GM12878 (cell line): ENCODE results near the gene SFTPB. TPM values are rescaled to one million over a fixed set of nuclear protein-coding genes. Genes with fewer than 3 reads are reported as not detected.

Source experiments
- ATAC-seq: fragments of 200-7000 bp; cut with Tn5 transposase; 3 replicates; pipeline ENCODE4 v1.9.1; 2020; ENCODE audit warnings: mild to moderate bottlenecking, moderate library complexity
- BruUV-seq: library from RNA; stranded (reverse); fragments of 400-500 nt; replicated peaks from 2 replicates; lab custom pipeline; 2021; lab: Mats Ljungman, UMichigan
- CTCF ChIA-PET: fragments of 300-600 bp; sonication (Branson Sonifier 250); formaldehyde crosslinking; extraction: SDS; loops from one replicate; lab custom pipeline; 2021; ENCODE audit warnings: inconsistent platforms; lab: Yijun Ruan, JAX
- POLR2A ChIA-PET: fragments of 350-600 bp; formaldehyde crosslinking; extraction: SDS; loops from one replicate; lab custom pipeline; 2021; ENCODE audit warnings: inconsistent platforms; lab: Charles Lee
- RAD21 ChIA-PET: fragments of 300-600 bp; sonication (Branson Sonifier 250); formaldehyde crosslinking; loops from one replicate; lab custom pipeline; 2023; ENCODE audit warnings: antibody characterized with exemption; ENCODE audit not compliant: unreplicated experiment; lab: Charles Lee
- SMC1A ChIA-PET: fragments of 300-600 bp; sonication (Branson Sonifier 250); formaldehyde crosslinking; loops from one replicate; lab custom pipeline; 2023; ENCODE audit not compliant: unreplicated experiment, uncharacterized antibody; lab: Charles Lee
- DNase-seq: peaks from one replicate; pipeline ENCODE4 v3.0.0-alpha.2; 2011; ENCODE audit warnings: low read depth, low spot score
- FAIRE-seq: peaks from 3 replicates; lab custom pipeline; 2011; peaks lifted over from hg19 to GRCh38; lab: Jason Lieb, UNC
- H2AFZ ChIP-seq: 2 replicates; pipeline ENCODE4 v1.6.0; 2011; ENCODE audit warnings: low read depth, low read length, control low read depth; ENCODE audit not compliant: control insufficient read depth
- H3K27ac ChIP-seq: 2 replicates; pipeline ENCODE4 v1.5.1; 2011; ENCODE audit warnings: control low read depth; ENCODE audit not compliant: control insufficient read depth, insufficient read depth
- H3K27me3 ChIP-seq, 2 experiments: replicated peaks in 1 of 2; 2 replicates each; pipeline versions ENCODE4 v1.6.0 to v1.6.1; 2011; ENCODE audit warnings: low read length in 1 of 2; ENCODE audit not compliant: control insufficient read depth in 2 of 2, insufficient read depth in 2 of 2
- H3K36me3 ChIP-seq, 2 experiments: 2 replicates each; pipeline ENCODE4 v1.5.1; 2011; ENCODE audit warnings: low read length in 1 of 2; ENCODE audit not compliant: control insufficient read depth in 2 of 2, insufficient read depth in 2 of 2
- H3K4me1 ChIP-seq: 2 replicates; pipeline ENCODE4 v1.6.1; 2011; ENCODE audit warnings: mild to moderate bottlenecking, low read length, moderate library complexity, mixed read lengths; ENCODE audit not compliant: control insufficient read depth, insufficient read depth
- H3K4me2 ChIP-seq: 2 replicates; pipeline ENCODE4 v1.6.0; 2011; ENCODE audit warnings: control low read depth; ENCODE audit not compliant: control insufficient read depth, insufficient read depth
- H3K4me3 ChIP-seq: fragments of 200-600 bp; sonication (generic); 2 replicates; pipeline ENCODE4 v1.5.1; 2016
- H3K79me2 ChIP-seq: 2 replicates; pipeline ENCODE4 v1.6.0; 2011; ENCODE audit warnings: low read length; ENCODE audit not compliant: control insufficient read depth, insufficient read depth
- H3K9ac ChIP-seq: 2 replicates; pipeline ENCODE4 v1.8.0; 2011; ENCODE audit warnings: low read length, control low read depth, mixed read lengths; ENCODE audit not compliant: control insufficient read depth, insufficient read depth
- H3K9me3 ChIP-seq: replicated peaks from 3 replicates; pipeline ENCODE4 v1.5.1; 2011; ENCODE audit warnings: mild to moderate bottlenecking, low read length; ENCODE audit not compliant: control insufficient read depth, insufficient read depth
- H4K20me1 ChIP-seq: 2 replicates; pipeline ENCODE4 v1.6.0; 2011; ENCODE audit not compliant: control insufficient read depth, insufficient read depth
- BACH1 ChIP-seq: fragments of 450-650 bp; IDR thresholded peaks from 2 replicates; pipeline ENCODE4 v1.6.1; 2017; ENCODE audit warnings: mild to moderate bottlenecking, borderline replicate concordance
- CBFB ChIP-seq: IDR thresholded peaks from 2 replicates; pipeline ENCODE4 v1.6.1; 2016; ENCODE audit warnings: antibody characterized with exemption, low read depth
- CBX5 ChIP-seq: sonication (generic); IDR thresholded peaks from 2 replicates; pipeline ENCODE4 v1.6.1; 2016; ENCODE audit warnings: low read depth, moderate library complexity, mild to moderate bottlenecking, inconsistent platforms
- CHD4 ChIP-seq: fragments of 200-600 bp; sonication (generic); IDR thresholded peaks from 2 replicates; pipeline ENCODE4 v1.6.1; 2016; ENCODE audit warnings: mild to moderate bottlenecking
- NFIC ChIP-seq: IDR thresholded peaks from 2 replicates; pipeline ENCODE4 v1.6.1; 2012; ENCODE audit warnings: low read depth, mild to moderate bottlenecking, inconsistent platforms, low read length, moderate library complexity
- POLR2AphosphoS5 ChIP-seq: IDR thresholded peaks from 2 replicates; pipeline ENCODE4 v1.6.1; 2011; ENCODE audit warnings: mild to moderate bottlenecking, low read length, inconsistent platforms
- RAD51 ChIP-seq: fragments of 450-650 bp; IDR thresholded peaks from 2 replicates; pipeline ENCODE4 v1.6.1; 2016; ENCODE audit warnings: moderate library complexity, mild to moderate bottlenecking, inconsistent platforms
- RBBP5 ChIP-seq: fragments of 200-600 bp; sonication (generic); conservative IDR thresholded peaks from 2 replicates; pipeline ENCODE4 v1.6.1; 2016
- ZBTB33 ChIP-seq: fragments of 450-650 bp; IDR thresholded peaks from 2 replicates; pipeline ENCODE4 v1.6.1; 2017; ENCODE audit warnings: mild to moderate bottlenecking
- WGBS: methylation state at CpG from one replicate; pipeline ENCODE4 v1.1.6; 2016; ENCODE audit warnings: low lambda C conversion rate; ENCODE audit not compliant: insufficient replicate concordance, insufficient coverage; ENCODE audit errors: missing lambda C conversion rate; 5-methylcytosine and 5-hydroxymethylcytosine counted together
- in situ Hi-C: fragments of 300-500 bp; cut with MboI; formaldehyde crosslinking; loops from 9 replicates; pipeline ENCODE4 v1.14.3; 2018; ENCODE audit warnings: mixed read lengths
- intact Hi-C: fragments of 100-400 bp; cut with micrococcal nuclease; formaldehyde crosslinking; loops from one replicate; pipeline ENCODE4 v1.14.2; 2022; ENCODE audit not compliant: unreplicated experiment
- polyA plus RNA-seq, 11 experiments: library from polyadenylated mRNA; depleted of rRNA in 4 of 11; unstranded in 6 of 11; stranded (reverse) in 5 of 11; fragments of >200 nt; fragmentation: Nextera tagmentation in 4 of 11; fragmentation: Illumina TruSeq in 1 of 11; extraction: Ambion mirVana in 4 of 11; extraction: Trizol in 1 of 11; gene quantifications; 1 replicate in 1 of 11; 2 replicates in 10 of 11; pipeline versions ENCODE4 v1.2.1 to v1.2.3, GENCODE V29; 2011 to 2016; ENCODE audit warnings: inconsistent platforms in 2 of 11, missing spikeins in 2 of 11, low read depth in 1 of 11
- total RNA-seq, 4 experiments: library from RNA; depleted of rRNA in 3 of 4; stranded (reverse); fragments of >200 nt in 3 of 4; fragmentation: Illumina TruSeq in 1 of 4; extraction: Trizol in 1 of 4; gene quantifications; 2 replicates each; pipeline versions ENCODE4 v1.2.1 to v1.2.3, GENCODE V29; 2013 to 2021
- TF ChIP-seq, protein P1 (sequence below): IDR thresholded peaks from 2 replicates; pipeline ENCODE4 v1.6.1; 2012; ENCODE audit warnings: low read length, inconsistent platforms

SFTPB gene
- total and polyA plus RNA-seq, 10 of the 15 experiments (the other 5 are each of a cell fraction or from before 2014, with no cell fraction given), result 0.02 to 5.3 TPM; not detected in 8

GRCh38 chr2:85653996-85654395 lies 14.0 kb downstream of the SFTPB start:
- in situ Hi-C loops, result no loop called here
- no peak overlapping the region for H3K4me3 ChIP-seq
- no peak overlapping the region for H3K4me2 ChIP-seq
- RAD21 ChIA-PET, result no interaction called here
- no peaks in the 10 kb centered on the region for H3K9me3 ChIP-seq
- intact Hi-C loops, result no loop called here
- SMC1A ChIA-PET, result no interaction called here
- no TSS peak for BruUV-seq
- 67% methylated on average over 3 of the region's 3 CpGs for WGBS
- CTCF ChIA-PET, result interaction anchor here (1.5 kb wide), 1 partner anchor 16 kb away, joined by 5 read pairs; no protein-coding TSS in a partner anchor
- FAIRE-seq (no peak), DNase-seq (no peak), ATAC-seq (no peak)
- H3K79me2 ChIP-seq, result no peaks in the 10 kb centered on the region
- H2AFZ ChIP-seq, result no peak overlapping the region
- POLR2A ChIA-PET, result no interaction called here
- no peaks in the 10 kb centered on the region for H3K4me1 ChIP-seq
- H3K27me3 ChIP-seq, result no peaks in the 10 kb centered on the region
- H3K9ac ChIP-seq, result no peak overlapping the region
- TF ChIP-seq, protein P1, sequence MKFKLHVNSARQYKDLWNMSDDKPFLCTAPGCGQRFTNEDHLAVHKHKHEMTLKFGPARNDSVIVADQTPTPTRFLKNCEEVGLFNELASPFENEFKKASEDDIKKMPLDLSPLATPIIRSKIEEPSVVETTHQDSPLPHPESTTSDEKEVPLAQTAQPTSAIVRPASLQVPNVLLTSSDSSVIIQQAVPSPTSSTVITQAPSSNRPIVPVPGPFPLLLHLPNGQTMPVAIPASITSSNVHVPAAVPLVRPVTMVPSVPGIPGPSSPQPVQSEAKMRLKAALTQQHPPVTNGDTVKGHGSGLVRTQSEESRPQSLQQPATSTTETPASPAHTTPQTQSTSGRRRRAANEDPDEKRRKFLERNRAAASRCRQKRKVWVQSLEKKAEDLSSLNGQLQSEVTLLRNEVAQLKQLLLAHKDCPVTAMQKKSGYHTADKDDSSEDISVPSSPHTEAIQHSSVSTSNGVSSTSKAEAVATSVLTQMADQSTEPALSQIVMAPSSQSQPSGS, result no peak
- no peak for TF ChIP-seq CHD4
- TF ChIP-seq RBBP5, result no peak
- peaks cover 10 to 17% of the 10 kb centered on the region in 2 experiments for H3K36me3 ChIP-seq
- no peak overlapping the region for H3K27ac ChIP-seq
- H4K20me1 ChIP-seq, result no peaks in the 10 kb centered on the region

DNA sequence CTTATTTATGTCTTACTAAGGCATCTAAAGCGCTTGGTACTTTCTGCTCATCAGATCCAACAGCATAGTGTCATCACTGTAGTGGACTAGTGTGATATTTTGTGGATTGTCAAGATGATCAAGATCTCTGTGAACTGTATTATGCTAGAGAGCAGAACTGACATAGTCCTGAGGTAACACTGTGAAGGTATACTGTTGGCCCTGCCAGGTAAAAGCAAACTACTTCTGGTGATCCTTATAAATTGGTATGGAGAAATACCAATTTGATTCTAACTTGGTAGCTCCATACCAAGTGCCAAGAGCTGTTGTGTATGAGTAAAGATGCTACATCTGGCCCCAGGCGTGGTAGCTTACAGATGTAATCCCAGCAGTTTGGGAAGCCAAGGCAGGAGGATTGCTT lies 15.9 kb downstream of the SFTPB start:
- BruUV-seq, result no TSS peak
- WGBS, result 100% methylated on average over 2 of the region's 2 CpGs
- ChIA-PET SMC1A (interaction anchor here (0.6 to 1.2 kb wide), 2 partner anchors 15 to 111 kb away, joined by 3 to 4 read pairs; no protein-coding TSS in a partner anchor), CTCF (interaction anchor here (1.1 to 1.2 kb wide), 2 partner anchors 15 to 53 kb away, joined by 4 to 8 read pairs; no protein-coding TSS in a partner anchor), RAD21 (interaction anchor here (1.0 to 4.1 kb wide), 2 partner anchors 15 kb away, joined by 3 to 16 read pairs; no protein-coding TSS in a partner anchor), POLR2A (interaction anchor here (0.6 kb wide), 1 partner anchor 95 kb away, joined by 5 read pairs; no protein-coding TSS in a partner anchor)
- Histone ChIP-seq H4K20me1 (no peaks in the 10 kb centered on the region), H3K4me1 (peaks cover 13% of the 10 kb centered on the region), H3K9me3 (no peaks in the 10 kb centered on the region), H3K36me3 (peaks cover 20 to 21% of the 10 kb centered on the region in 2 experiments), H2AFZ (no peak overlapping the region), H3K9ac (no peak overlapping the region), H3K27me3 (no peaks in the 10 kb centered on the region), H3K79me2 (no peaks in the 10 kb centered on the region), H3K27ac (no peak overlapping the region), H3K4me3 (no peak overlapping the region), H3K4me2 (no peak overlapping the region)
- FAIRE-seq, result no peak
- ATAC-seq, result no peak
- intact Hi-C loops (no loop called here), in situ Hi-C loops (no loop called here)
- TF ChIP-seq CBFB (no peak), NFIC (no peak), POLR2AphosphoS5 (no peak), BACH1 (no peak), ZBTB33 (no peak), CBX5 (no peak), RAD51 (no peak)
- DNase-seq, result no peak
